Gastrocnemius medialis (tissue), 4 donors: Measurements from ENCODE around the gene DHRS12. TPM values are rescaled to one million over a fixed set of nuclear protein-coding genes. Genes with fewer than 3 reads are reported as not detected.

ENCODE experiments used
- ATAC-seq, 2 donors: fragments of 150-250 bp; one replicate each; pipeline ENCODE4 v1.9.1; 2016
- DNase-seq, 2 donors: peaks; one replicate each; pipeline ENCODE4 v3.0.0-alpha.2; 2019
- H3K27ac ChIP-seq, 4 donors: fragments of 200-600 bp; sonication (generic); 1 replicate in 1 of 4; 2 replicates in 3 of 4; pipeline ENCODE4 v1.5.1; 2016 to 2018; ENCODE audit warnings: mild to moderate bottlenecking in 2 of 4, moderate library complexity in 1 of 4
- H3K27me3 ChIP-seq, 3 donors: fragments of 200-600 bp; sonication (generic) in 2 of 3; 1 replicate in 1 of 3; 2 replicates in 2 of 3; pipeline versions ENCODE4 v1.5.1 to v1.6.0; 2016 to 2019; ENCODE audit warnings: mild to moderate bottlenecking in 1 of 3, moderate library complexity in 1 of 3
- H3K36me3 ChIP-seq, 2 donors: fragments of 200-600 bp; sonication (generic) in 1 of 2; one replicate each; pipeline ENCODE4 v1.5.1; 2017 to 2018
- H3K4me1 ChIP-seq, 2 donors: fragments of 200-600 bp; sonication (generic) in 1 of 2; one replicate each; pipeline ENCODE4 v1.5.1; 2016 to 2017; ENCODE audit warnings: mild to moderate bottlenecking in 2 of 2
- H3K4me3 ChIP-seq, 4 donors: fragments of 200-600 bp; sonication (generic) in 3 of 4; 1 replicate in 1 of 4; 2 replicates in 3 of 4; pipeline ENCODE4 v1.5.1; 2016 to 2019; ENCODE audit warnings: mild to moderate bottlenecking in 2 of 4
- H3K9me3 ChIP-seq, 3 donors: fragments of 200-600 bp; sonication (generic) in 2 of 3; 1 replicate in 1 of 3; 2 replicates in 2 of 3; pipeline ENCODE4 v1.5.1; 2016 to 2019
- CTCF ChIP-seq, 5 experiments: fragments of 450-650 bp in 3 of 5; fragments of 200-600 bp in 2 of 5; sonication (generic) in 2 of 5; IDR thresholded peaks in 4 of 5; conservative IDR thresholded peaks in 1 of 5; 1 replicate in 4 of 5; 2 replicates in 1 of 5; pipeline ENCODE4 v1.5.1; 2016 to 2019; ENCODE audit warnings: antibody characterized with exemption in 5 of 5, mild to moderate bottlenecking in 3 of 5, moderate library complexity in 3 of 5
- POLR2A ChIP-seq, 2 donors: fragments of 450-650 bp; IDR thresholded peaks; one replicate each; pipeline ENCODE4 v1.6.1; 2017; ENCODE audit warnings: antibody characterized with exemption in 2 of 2, mild to moderate bottlenecking in 2 of 2, moderate library complexity in 2 of 2
- in situ Hi-C, 4 donors: fragments of 200-750 bp; cut with MboI; loops; one replicate each; pipeline versions ENCODE4 v1.15.0 to v1.8.0; 2017; ENCODE audit warnings: low sequenced_read_pairs in 4 of 4
- intact Hi-C: fragments of 100-400 bp; cut with DNase I; formaldehyde crosslinking; loops from one replicate; pipeline ENCODE4 v1.15.1; 2023; ENCODE audit warnings: low total_unique reads
- total RNA-seq, 4 donors: library from RNA; depleted of rRNA; stranded (reverse); fragments of >200 nt; gene quantifications; one replicate each; pipeline versions ENCODE4 v1.1.0 to v1.2.3, GENCODE V29; 2016

The DHRS12 gene
- total RNA-seq, 4 donors from 2014 or later = 1.8 to 6.0 (median 4.7) TPM

- Histone ChIP-seq H3K27me3 (no peaks in the 10 kb centered on the region), H3K27ac (no peak overlapping the region), H3K4me1 (peaks cover 11% of the 10 kb centered on the region in 2 donors), H3K4me3 (no peak overlapping the region), H3K9me3 (no peaks in the 10 kb centered on the region), H3K36me3 (no peaks in the 10 kb centered on the region)
- no peak for TF ChIP-seq CTCF (IDR thresholded peaks at IDR 0.05 in 4 of 5, conservative IDR thresholded peaks at IDR 0.05 in 1 of 5)
- intact Hi-C loops (no loop called here), in situ Hi-C loops (no loop called here)
- ATAC-seq = no peak
- DNase-seq = no peak
Observed at GRCh38 chr13:51781246-51782022, 22.5 kb downstream of the DHRS12 start.

- no peak for TF ChIP-seq POLR2A (IDR thresholded peaks at IDR 0.05)
- no peak for TF ChIP-seq CTCF (IDR thresholded peaks at IDR 0.05 in 4 of 5, conservative IDR thresholded peaks at IDR 0.05 in 1 of 5)
- Histone ChIP-seq H3K27ac (no peak overlapping the region), H3K27me3 (no peaks in the 10 kb centered on the region), H3K4me1 (peaks cover 0 to 4% of the 10 kb centered on the region in 2 donors), H3K36me3 (no peaks in the 10 kb centered on the region), H3K9me3 (no peaks in the 10 kb centered on the region), H3K4me3 (no peak overlapping the region)
- intact Hi-C loops = no loop called here
- DNase-seq (no peak), ATAC-seq (no peak)
- in situ Hi-C loops = no loop called here
Observed at GRCh38 chr13:51780099-51780498, 23.9 kb downstream of the DHRS12 start.

- no peak for DNase-seq
- no peak overlapping the region for H3K27ac ChIP-seq
- peaks cover 0 to 4% of the 10 kb centered on the region in 2 donors for H3K4me1 ChIP-seq
- peaks cover 0 to 4% of the 10 kb centered on the region in 2 donors for H3K36me3 ChIP-seq
- no peaks in the 10 kb centered on the region for H3K27me3 ChIP-seq
- ATAC-seq = no peak
- H3K4me3 ChIP-seq = no peak overlapping the region
- no peaks in the 10 kb centered on the region for H3K9me3 ChIP-seq
- no peak for TF ChIP-seq POLR2A (IDR thresholded peaks at IDR 0.05)
- no peak for TF ChIP-seq CTCF (IDR thresholded peaks at IDR 0.05 in 4 of 5, conservative IDR thresholded peaks at IDR 0.05 in 1 of 5)
- in situ Hi-C loops = no loop called here
- intact Hi-C loops = no loop called here
Observed at GRCh38 chr13:51778392-51778791, 25.6 kb downstream of the DHRS12 start.

- intact Hi-C loops = no loop called here
- no peak for TF ChIP-seq POLR2A (IDR thresholded peaks at IDR 0.05)
- in situ Hi-C loops = no loop called here
Observed at GRCh38 chr13:51777921-51778320, 26.0 kb downstream of the DHRS12 start.

GRCh38 chr13:51776179-51776578 is 27.8 kb downstream of the DHRS12 start:
- H3K27ac ChIP-seq = no peak overlapping the region
- intact Hi-C loops = no loop called here
- peaks cover 0 to 4% of the 10 kb centered on the region in 2 donors for H3K4me1 ChIP-seq
- no peak for DNase-seq
- H3K4me3 ChIP-seq = no peak overlapping the region
- no peaks in the 10 kb centered on the region for H3K9me3 ChIP-seq
- in situ Hi-C loops = no loop called here
- TF ChIP-seq POLR2A (IDR thresholded peaks at IDR 0.05) = no peak
- TF ChIP-seq CTCF (IDR thresholded peaks at IDR 0.05 in 4 of 5, conservative IDR thresholded peaks at IDR 0.05 in 1 of 5) = no peak
- no peak for ATAC-seq
- no peaks in the 10 kb centered on the region for H3K27me3 ChIP-seq
- peaks cover 0 to 4% of the 10 kb centered on the region in 2 donors for H3K36me3 ChIP-seq

More at GRCh38 chr13:51777921-51778320, 26.0 kb downstream of the DHRS12 start:
- Histone ChIP-seq H3K36me3 (peaks cover 0 to 4% of the 10 kb centered on the region in 2 donors), H3K27me3 (no peaks in the 10 kb centered on the region), H3K9me3 (no peaks in the 10 kb centered on the region), H3K4me1 (peaks cover 0 to 4% of the 10 kb centered on the region in 2 donors), H3K27ac (no peak overlapping the region), H3K4me3 (no peak overlapping the region)
- ATAC-seq = no peak
- no peak for DNase-seq
